HFFc6 (cell line): Measurements from ENCODE around the gene PRSS36. TPM values are rescaled to one million over a fixed set of nuclear protein-coding genes. Genes with fewer than 3 reads are reported as not detected.
A peak's percentile ranks its signal among the peaks of the same experiment; 100 is the strongest.
"Not testable (repeated sequence)": the region's sequence is repeated elsewhere in the genome, so short reads cannot be mapped to it uniquely, and the experiment has no call there.

Experiments used
- DNase-seq: peaks from one replicate; pipeline ENCODE4 v3.0.0-alpha.2; 2018
- H3K27ac Mint-ChIP-seq: 2 replicates; pipeline ENCODE4 v1.8.0; 2020; ENCODE audit warnings: mild to moderate bottlenecking, mixed read lengths
- H3K27me3 Mint-ChIP-seq: 2 replicates; pipeline ENCODE4 v1.8.0; 2021; ENCODE audit warnings: mild to moderate bottlenecking, moderate library complexity, mixed read lengths; ENCODE audit not compliant: insufficient read depth
- H3K36me3 Mint-ChIP-seq: 2 replicates; pipeline ENCODE4 v1.8.0; 2021; ENCODE audit warnings: low read depth, mixed read lengths
- H3K4me1 Mint-ChIP-seq: 2 replicates; pipeline ENCODE4 v1.8.0; 2020; ENCODE audit warnings: low read depth, mixed read lengths
- H3K4me3 Mint-ChIP-seq: 2 replicates; pipeline ENCODE4 v1.8.0; 2020; ENCODE audit warnings: mild to moderate bottlenecking, moderate library complexity, mixed read lengths
- H3K9me3 Mint-ChIP-seq: 2 replicates; pipeline ENCODE4 v1.8.0; 2020; ENCODE audit warnings: mild to moderate bottlenecking, mixed read lengths
- total RNA-seq, 6 experiments: library from RNA; stranded (reverse); fragmentation: NEBNext Ultra II Directional; extraction: Animal tissue kit (Norgen Biotek cat#: 25700); gene quantifications; 2 replicates in 1 of 6; 3 replicates in 5 of 6; pipeline ENCODE4 v1.2.3, GENCODE V29; 2021
- TF ChIP-seq, protein P1 (sequence below): fragments of 200-600 bp; sonication (generic); IDR thresholded peaks from 2 replicates; pipeline ENCODE4 v1.5.0; 2021; ENCODE audit warnings: antibody characterized with exemption, mild to moderate bottlenecking

PRSS36 gene
- total RNA-seq, 6 experiments from 2014 or later, result 0.38 to 0.60 (median 0.47) TPM; not detected in 2

DNA sequence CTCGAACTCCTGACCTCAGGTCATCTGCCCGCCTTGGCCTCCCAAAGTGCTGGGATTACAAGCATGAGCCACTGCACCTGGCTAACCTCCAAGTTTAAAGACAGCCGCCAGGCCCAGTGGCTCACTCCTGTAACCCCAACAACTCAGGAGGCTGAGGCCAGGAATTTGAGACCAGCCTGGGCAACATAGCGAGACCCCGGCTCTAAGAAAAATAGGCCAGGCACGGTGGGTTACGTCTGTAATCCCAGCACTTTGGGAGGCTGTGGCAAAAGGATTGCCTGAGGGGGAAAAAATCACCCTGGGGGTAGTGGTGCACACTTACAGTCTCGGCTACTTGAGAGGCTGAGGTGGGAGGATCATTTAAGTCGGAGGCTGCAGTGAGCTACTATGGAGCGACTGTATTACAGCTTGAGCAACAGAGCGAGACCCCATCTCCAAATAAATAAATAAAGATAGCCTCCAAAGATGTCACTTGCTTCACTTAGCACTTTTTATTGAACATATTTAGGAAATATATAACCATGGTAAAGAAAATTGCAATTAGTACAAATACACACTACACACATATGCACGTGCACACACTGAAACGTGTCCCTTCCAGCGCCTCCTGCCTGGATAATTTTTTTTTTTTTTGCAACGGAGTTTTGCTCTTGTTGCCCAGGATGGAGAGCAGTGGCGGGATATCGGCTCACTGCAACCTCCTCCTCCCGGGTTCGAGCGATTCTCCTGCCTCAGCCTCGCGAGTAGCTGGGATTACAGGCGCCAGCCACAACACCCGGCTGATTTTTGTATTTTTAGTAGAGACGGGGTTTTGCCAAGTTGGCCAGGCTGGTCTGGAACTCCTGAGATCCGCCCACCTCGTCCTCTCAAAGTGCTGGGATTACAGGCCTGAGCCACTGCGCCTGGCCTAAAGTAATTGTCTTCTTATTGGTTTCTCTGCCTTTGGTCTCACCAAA, 43.1 kb downstream of the PRSS36 start:
- TF ChIP-seq, protein P1, sequence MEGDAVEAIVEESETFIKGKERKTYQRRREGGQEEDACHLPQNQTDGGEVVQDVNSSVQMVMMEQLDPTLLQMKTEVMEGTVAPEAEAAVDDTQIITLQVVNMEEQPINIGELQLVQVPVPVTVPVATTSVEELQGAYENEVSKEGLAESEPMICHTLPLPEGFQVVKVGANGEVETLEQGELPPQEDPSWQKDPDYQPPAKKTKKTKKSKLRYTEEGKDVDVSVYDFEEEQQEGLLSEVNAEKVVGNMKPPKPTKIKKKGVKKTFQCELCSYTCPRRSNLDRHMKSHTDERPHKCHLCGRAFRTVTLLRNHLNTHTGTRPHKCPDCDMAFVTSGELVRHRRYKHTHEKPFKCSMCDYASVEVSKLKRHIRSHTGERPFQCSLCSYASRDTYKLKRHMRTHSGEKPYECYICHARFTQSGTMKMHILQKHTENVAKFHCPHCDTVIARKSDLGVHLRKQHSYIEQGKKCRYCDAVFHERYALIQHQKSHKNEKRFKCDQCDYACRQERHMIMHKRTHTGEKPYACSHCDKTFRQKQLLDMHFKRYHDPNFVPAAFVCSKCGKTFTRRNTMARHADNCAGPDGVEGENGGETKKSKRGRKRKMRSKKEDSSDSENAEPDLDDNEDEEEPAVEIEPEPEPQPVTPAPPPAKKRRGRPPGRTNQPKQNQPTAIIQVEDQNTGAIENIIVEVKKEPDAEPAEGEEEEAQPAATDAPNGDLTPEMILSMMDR, result no peak
- Mint-ChIP-seq H3K27ac (no peak overlapping the region), H3K9me3 (no peaks in the 10 kb centered on the region)

DNA sequence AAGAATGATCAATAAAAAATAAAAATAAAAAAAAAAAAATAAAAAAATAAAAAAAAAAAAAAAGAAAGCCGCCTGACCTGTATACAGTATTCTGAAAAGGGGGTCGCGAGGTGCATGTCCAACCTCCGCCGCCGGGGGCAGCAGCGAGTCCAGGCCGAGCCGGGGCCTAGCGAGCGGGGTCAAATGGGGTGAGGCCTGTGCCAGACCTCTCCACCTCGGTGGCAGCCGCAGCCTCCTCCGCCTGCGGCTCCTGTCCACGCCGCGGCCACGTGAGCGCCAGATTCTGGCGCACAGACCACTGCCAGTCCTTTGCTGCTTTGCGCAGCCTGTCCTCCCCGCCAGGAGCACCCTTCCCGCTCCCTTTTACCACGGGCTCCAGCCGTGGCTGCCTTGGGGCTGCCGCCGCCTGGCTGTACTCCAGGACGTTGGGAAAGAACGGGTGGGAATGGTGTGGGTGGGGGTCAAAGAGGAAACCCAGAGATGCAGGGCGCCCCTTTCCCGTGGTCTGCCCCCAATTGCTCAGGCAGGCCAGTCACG, 44.1 kb downstream of the PRSS36 start:
- DNase-seq, result peak; percentile 32
- H3K4me1 Mint-ChIP-seq, result peaks cover 19% of the 10 kb centered on the region
- H3K9me3 Mint-ChIP-seq, result no peaks in the 10 kb centered on the region
- H3K27me3 Mint-ChIP-seq, result no peaks in the 10 kb centered on the region
- TF ChIP-seq, protein P1, result peak; percentile 87
- peaks cover 14% of the 10 kb centered on the region for H3K36me3 Mint-ChIP-seq
- H3K27ac Mint-ChIP-seq, result peak overlapping the region; percentile 64
- H3K4me3 Mint-ChIP-seq, result peak overlapping the region; percentile 20; the same call in 1 of the 2 replicates

More for the DNA sequence above, 43.1 kb downstream of the PRSS36 start:
- no peaks in the 10 kb centered on the region; the same call in 1 of the 2 replicates for H3K27me3 Mint-ChIP-seq
- no peak overlapping the region for H3K4me3 Mint-ChIP-seq
- peaks cover 14% of the 10 kb centered on the region for H3K36me3 Mint-ChIP-seq
- H3K4me1 Mint-ChIP-seq, result peaks cover 19% of the 10 kb centered on the region
- no peak for DNase-seq

DNA sequence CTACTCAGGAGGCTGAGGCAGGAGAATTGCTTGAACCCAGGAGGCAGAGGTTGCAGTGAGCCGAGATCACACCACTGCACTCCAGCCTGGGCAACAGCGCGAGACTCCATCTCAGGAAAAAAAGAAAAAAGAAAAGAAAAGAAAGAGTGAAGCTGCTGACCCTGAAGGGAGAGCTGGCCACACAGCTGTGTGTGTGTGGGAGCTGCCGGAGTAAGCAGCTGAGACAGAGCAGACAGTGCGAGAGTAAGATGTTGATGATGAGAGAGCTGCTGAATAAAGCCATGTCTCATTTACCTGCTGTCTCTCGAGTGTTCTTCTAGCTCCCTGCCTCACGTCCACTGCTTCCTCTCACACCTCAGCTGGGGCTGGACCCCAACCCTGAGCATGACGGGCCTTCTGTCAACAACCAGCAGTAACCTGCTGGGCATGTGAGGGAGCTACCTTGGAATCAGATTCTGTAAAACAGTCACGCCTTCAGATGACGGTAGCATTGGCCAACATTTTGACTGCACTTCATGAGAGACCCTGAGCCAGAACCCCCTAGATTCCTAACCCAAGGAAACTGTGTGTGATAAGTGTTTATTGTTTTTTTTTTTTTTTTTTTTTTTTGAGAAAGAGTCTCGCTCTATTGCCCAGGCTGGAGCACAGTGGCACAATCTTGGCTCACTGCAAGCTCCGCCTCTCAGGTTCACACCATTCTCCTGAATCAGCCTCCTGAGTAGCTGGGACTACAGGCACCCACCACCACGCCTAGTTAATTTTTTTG, 48.8 kb downstream of the PRSS36 start:
- peaks cover 14% of the 10 kb centered on the region for H3K4me1 Mint-ChIP-seq
- not testable (repeated sequence) for DNase-seq, H3K36me3 Mint-ChIP-seq

DNA sequence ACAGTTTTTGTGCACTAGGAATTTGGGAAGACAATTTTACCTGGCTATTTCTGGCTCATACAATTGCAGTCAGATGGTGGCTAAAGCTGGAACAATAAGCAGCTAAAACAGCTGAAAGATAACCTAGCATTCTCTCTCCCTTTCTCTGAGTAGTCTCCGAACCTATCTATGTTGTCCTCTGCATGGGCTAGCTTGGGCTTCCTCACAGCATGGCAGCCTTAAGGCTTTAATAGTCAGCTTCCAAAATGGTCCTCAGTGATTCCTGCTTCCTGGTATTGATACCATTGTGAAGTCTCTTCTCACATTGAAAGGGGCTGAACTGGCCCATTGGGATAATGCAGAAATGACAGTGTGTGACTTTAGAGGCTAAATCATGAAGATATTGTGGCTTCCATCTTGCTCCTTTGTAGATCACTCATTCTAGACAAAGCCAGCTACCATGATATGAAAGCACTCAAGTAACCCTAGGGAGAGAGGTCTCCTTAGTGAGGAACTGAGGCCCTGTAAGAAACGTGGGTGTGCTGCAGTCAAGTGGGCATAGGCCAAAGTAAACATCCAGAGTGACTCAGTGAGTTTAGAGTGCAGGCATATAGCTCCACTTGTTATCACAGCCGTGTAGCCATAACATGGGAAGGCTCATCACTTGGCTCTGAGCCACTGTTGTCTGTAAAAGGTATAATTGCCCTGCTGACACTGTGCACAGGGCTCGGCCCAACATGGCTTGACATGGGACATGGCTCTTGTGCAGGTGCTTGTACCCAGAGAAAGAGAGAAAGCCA, 49.8 kb downstream of the PRSS36 start:
- H3K36me3 Mint-ChIP-seq, result peaks cover 5% of the 10 kb centered on the region
- peaks cover 6% of the 10 kb centered on the region for H3K9me3 Mint-ChIP-seq
- no peak overlapping the region for H3K4me3 Mint-ChIP-seq
- DNase-seq, result peak; percentile 47
- no peak overlapping the region for H3K27ac Mint-ChIP-seq
- TF ChIP-seq, protein P1, result no peak
- H3K4me1 Mint-ChIP-seq, result peaks cover 18% of the 10 kb centered on the region
- peaks cover 2% of the 10 kb centered on the region; the same call in 1 of the 2 replicates for H3K27me3 Mint-ChIP-seq

More for the DNA sequence above, 48.8 kb downstream of the PRSS36 start:
- H3K27ac Mint-ChIP-seq, H3K4me3 Mint-ChIP-seq, H3K27me3 Mint-ChIP-seq, H3K9me3 Mint-ChIP-seq: not testable (repeated sequence)

DNA sequence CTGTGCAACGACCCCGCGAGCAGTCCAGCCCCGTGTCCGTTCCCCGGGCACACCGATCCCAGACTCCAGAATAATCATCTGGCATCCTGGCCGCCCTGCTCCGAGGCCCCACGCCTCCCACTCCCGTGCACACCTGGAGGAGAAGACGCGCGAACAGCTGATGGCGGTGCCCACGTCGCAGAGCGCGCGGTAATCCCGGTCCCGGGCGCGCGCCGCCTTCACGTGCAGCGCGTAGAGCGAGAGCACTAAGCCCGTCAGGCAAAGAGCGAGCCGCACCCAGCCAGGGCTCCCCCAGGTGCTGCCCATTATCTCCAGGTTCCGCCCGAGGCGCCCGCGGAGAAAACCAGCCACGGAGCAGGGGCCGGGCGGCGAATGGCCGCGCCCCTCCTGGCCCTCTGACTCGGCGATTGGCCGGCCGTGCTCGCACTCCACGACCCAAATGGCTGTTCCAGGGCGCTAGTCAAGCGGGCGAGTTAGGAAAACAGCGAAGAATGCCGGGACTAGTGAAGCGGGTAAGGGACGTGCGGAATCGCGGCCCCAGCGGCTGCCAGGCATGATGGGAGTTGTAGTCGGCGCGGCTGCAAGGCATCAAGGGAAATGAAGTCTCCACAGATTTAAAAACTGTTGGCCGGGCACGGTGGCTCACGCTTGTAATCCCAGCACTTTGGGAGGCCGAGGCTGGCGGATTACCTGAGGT, 55.3 kb downstream of the PRSS36 start, which contains the start of gene VKORC1:
TSS of gene VKORC1 (minus strand) at position 374 of the 697 bp plus-strand sequence. CDS start at position 306, 68 bp downstream.
- peak within 1 kb of the TSS; percentile 98 for H3K4me3 Mint-ChIP-seq
- DNase-seq, result peak; percentile 98
- TF ChIP-seq, protein P1, result no peak
- peaks cover 6% of the 10 kb centered on the region for H3K36me3 Mint-ChIP-seq
- peaks cover under 1% of the 10 kb centered on the region; the same call in 1 of the 2 replicates for H3K9me3 Mint-ChIP-seq
- H3K27ac Mint-ChIP-seq, result peak within 1 kb of the TSS; percentile 85
- H3K27me3 Mint-ChIP-seq, result peaks cover 4% of the 10 kb centered on the region; the same call in 1 of the 2 replicates
- peaks cover 38% of the 10 kb centered on the region for H3K4me1 Mint-ChIP-seq
